HG03039 (cell line): ENCODE data around the gene RAPGEF5.

Experiments
- ATAC-seq: cut with Tn5 transposase; IDR thresholded peaks from one replicate; pipeline ENCODE4 v1.9.1; 2021; ENCODE audit warnings: mild to moderate bottlenecking, moderate library complexity; ENCODE audit not compliant: unreplicated experiment

The RAPGEF5 gene

GRCh38 chr7:22195397-22196172, 161.4 kb downstream of the RAPGEF5 start:
- ATAC-seq: no peak

- no peak for ATAC-seq
These were observed 162.2 kb downstream of the RAPGEF5 start for GRCh38 chr7:22194658-22195273.

GRCh38 chr7:22193450-22193983, 163.4 kb downstream of the RAPGEF5 start:
- ATAC-seq: no peak

- no peak for ATAC-seq
These were observed 164.2 kb downstream of the RAPGEF5 start for GRCh38 chr7:22192801-22193200.

- no peak for ATAC-seq
These were observed 166.2 kb downstream of the RAPGEF5 start for GRCh38 chr7:22190736-22191135.

GRCh38 chr7:22189741-22190140, 167.2 kb downstream of the RAPGEF5 start:
- ATAC-seq: no peak

- no peak for ATAC-seq
These were observed 167.7 kb downstream of the RAPGEF5 start for GRCh38 chr7:22189230-22189629.

- ATAC-seq: no peak
These were observed 169.1 kb downstream of the RAPGEF5 start for GRCh38 chr7:22187691-22188348.

- ATAC-seq: no peak
These were observed 171.4 kb downstream of the RAPGEF5 start for GRCh38 chr7:22185559-22185958.

GRCh38 chr7:22184549-22185199, 172.3 kb downstream of the RAPGEF5 start:
- ATAC-seq: no peak

GRCh38 chr7:22183522-22184280, 173.3 kb downstream of the RAPGEF5 start:
- ATAC-seq: no peak

GRCh38 chr7:22182149-22182548, 174.8 kb downstream of the RAPGEF5 start:
- ATAC-seq: no peak

GRCh38 chr7:22181663-22182062, 175.3 kb downstream of the RAPGEF5 start:
- ATAC-seq: no peak

GRCh38 chr7:22179442-22179879, 177.5 kb downstream of the RAPGEF5 start:
- no peak for ATAC-seq

GRCh38 chr7:22178735-22179134, 178.2 kb downstream of the RAPGEF5 start:
- ATAC-seq: no peak

GRCh38 chr7:22176791-22177412, 180.1 kb downstream of the RAPGEF5 start:
- ATAC-seq: no peak

GRCh38 chr7:22174574-22174953, 182.4 kb downstream of the RAPGEF5 start:
- ATAC-seq: no peak

- peak; percentile 77 for ATAC-seq
These were observed 183.0 kb downstream of the RAPGEF5 start for GRCh38 chr7:22173685-22174573.

- no peak for ATAC-seq
These were observed 188.8 kb downstream of the RAPGEF5 start for GRCh38 chr7:22168129-22168634.
